DMS53 treated with DMSO at 0.1 percent for 48 hours (cell line): ENCODE data around the gene IFT172.
"Not testable (repeated sequence)": the region's sequence is repeated elsewhere in the genome, so short reads cannot be mapped to it uniquely, and the experiment has no call there.

Source experiments
- DNase-seq: peaks from one replicate; lab custom pipeline; 2025; ENCODE audit not compliant: unreplicated experiment; lab: John Stamatoyannopoulos, UW

Gene IFT172

DNA sequence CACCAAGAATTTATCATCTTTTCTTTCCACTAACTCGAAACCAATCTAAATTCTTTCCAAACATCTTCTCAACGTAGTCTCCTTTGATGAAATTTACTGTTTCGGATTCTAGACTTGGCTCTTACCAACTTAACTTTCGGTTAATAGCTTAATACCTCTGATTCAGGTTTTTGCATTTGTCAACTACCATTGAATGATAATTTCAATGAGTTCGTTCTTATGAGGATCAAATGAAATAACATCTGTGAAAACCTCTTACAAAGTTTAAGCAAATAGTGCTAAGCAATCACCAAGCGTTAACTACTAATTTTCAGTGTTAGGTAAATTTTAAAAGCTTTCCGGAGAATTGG is 61.7 kb downstream of the IFT172 start:
- no peak for DNase-seq

DNA sequence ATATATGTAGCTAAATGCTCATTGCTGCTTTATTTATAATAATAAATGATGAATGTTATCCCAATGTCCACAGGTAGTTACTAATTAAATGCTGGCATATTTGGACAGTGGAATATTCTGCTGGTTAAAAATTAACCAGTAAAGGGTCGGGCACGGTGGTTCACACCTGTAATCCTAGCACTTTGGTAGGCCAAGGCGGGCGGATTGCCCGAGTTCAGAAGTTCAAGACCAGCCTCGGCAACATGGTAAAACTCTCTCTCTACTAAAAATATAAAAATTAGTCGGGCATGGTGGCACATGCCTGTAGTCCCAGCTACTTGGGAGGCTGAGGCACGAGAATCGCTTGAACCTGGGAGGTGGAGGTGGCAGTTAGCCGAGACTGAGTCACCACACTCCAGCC is 64.5 kb downstream of the IFT172 start:
- not testable (repeated sequence) for DNase-seq

DNA sequence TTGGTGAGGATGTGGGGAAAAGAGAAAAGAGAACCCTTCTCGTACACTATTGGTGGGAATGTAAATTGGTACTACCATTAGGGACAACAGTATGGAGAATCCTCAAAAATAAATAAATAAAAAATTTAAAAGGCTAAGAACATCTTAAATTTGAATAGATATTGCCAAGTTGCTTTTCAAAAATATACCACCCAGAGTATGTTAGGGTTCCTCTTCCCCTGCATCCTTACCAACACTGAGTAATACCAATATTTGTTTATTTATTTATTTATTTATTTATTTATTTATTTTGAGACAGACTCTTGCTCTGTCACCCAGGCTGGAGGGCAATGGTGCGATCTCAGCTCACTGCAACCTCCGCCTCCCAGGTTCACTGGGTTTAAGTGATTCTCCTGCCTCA is 66.6 kb downstream of the IFT172 start:
- no peak for DNase-seq

DNA sequence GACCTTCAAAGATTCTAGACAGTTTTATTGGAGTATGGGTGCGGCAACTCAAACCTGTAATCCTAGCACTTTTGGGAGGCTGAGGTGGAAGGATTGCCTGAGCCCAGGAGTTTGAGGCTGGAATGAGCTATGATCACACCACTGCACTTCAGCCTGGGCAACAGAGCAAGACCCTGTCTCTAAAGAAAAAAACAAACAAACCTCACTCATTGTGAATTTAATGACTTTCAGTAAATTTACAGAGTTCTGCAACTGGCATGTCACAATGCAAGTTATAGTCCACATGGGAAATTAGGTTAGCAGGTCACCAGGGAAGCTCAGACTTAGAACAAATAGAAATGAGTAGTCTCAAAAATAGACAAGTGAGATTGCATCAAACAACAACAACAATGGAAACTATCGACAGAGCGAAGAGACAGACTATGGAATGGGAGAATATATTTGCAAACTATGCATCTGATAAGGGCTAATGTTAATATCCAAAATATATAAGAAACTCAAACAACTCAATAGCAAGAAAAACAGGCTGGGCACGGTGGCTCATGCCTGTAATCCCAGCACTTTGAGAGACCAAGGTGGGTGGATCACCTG is 67.8 kb downstream of the IFT172 start:
- DNase-seq = no peak

DNA sequence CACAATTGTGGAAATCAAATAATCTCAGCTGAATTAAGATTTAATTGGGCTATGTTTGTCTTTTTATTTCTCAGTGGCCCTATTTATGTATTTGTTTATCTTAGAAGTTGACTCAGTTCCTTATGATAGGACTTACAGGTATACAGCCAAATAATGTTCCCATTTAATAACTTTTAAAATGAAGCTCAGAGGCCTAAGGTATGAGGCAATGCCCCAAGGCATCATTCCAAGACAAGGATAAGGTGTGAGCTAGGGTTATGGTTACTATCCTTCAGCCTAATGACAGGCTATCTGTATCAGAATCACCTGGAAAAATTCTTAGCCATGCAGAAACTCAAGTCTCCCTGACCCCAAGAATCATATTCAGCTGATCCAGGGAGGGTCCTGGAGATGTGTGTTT is 68.5 kb downstream of the IFT172 start:
- no peak for DNase-seq

DNA sequence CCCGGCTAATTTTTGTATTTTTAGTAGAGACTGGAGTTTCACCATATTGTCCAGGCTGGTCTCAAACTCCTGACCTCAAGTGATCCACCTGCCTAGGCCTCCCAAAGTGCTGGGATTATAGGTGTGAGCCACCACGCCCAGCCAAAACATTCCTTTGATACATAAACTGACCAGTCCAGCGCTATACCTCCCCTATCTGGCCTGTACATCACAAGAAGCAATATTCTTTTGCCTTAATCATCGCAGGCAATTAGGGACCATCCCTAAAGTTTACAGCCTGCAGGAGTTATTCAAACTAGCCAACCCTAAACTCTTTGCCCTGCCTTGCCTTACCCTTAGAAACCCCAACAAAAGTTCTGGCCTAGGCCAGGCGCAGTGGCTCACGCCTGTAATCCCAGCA is 73.4 kb downstream of the IFT172 start:
- DNase-seq = no peak

DNA sequence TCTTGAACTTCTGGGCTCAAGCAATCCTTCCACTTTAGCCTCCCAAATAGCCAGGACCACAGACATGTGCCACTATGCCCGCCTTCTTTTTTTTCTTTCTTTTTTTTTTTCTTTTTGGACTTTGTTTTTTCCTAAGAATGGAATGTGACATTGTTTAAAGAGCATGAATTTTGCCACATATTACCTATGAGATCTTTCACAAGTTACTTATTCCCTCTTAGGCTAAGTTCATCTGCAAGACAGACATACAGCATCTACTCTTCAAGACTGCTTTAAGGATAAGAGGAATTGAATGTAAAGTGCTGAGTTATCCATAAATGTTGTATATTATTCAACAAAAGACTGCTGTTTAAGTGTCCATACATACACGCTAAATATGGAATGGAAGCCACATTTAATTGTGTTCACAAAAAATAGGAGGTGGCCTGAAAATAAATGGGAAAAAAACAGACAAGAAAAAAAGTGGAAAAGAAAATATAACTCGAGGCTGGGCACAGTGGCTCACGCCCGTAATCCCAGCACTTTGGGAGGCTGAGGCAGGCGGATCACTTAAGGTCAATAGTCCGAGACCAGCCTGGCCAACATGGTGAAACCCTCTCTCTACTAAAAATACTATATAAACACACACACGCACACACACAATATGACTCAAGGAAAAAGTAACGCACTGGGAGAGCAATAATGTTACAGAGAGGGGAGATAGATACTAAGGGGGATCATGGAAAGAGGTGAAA is 77.0 kb downstream of the IFT172 start:
- no peak for DNase-seq

DNA sequence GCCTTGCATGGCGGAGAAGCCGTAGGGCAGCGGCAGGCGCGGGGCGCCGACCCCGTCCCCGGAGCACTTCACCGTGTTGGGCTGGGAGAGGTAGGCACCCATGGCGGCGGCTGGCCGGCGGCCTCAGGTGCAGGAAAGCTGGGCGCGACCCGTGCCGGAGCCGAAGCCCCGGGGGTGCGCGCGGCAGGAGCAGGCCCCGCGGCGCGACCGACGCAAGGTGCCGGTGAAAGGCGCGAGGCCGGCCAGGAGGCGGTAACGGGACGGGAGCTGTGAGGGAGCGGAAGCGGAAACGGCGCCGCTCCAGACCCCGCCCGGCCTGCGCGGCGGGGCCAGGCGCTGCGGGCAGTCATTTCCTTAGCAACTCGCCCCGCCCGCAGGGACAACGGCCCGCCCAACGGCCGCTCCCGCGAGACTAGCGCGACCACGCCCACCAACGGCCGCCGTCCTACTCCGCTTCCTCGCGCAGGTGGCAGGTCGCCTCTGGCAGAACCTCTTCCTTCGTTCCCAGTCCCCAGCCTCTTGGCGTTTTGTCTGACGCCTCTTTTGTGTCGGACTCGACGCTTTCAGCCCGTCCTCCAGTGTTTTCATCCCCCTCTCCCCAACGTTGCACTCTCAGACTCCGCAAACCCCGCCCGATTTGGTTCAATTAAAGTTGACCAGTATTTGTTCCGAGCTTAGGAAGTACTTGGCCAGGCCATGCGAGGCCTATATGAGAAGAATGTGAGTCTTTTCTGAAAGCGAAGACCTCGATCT is 80.0 kb downstream of the IFT172 start, which contains the start of gene PPM1G:
TSS of gene PPM1G (minus strand) at position 271 of the 753 bp plus-strand sequence. CDS start at position 102, 169 bp downstream.
- DNase-seq = peak; percentile 86

DNA sequence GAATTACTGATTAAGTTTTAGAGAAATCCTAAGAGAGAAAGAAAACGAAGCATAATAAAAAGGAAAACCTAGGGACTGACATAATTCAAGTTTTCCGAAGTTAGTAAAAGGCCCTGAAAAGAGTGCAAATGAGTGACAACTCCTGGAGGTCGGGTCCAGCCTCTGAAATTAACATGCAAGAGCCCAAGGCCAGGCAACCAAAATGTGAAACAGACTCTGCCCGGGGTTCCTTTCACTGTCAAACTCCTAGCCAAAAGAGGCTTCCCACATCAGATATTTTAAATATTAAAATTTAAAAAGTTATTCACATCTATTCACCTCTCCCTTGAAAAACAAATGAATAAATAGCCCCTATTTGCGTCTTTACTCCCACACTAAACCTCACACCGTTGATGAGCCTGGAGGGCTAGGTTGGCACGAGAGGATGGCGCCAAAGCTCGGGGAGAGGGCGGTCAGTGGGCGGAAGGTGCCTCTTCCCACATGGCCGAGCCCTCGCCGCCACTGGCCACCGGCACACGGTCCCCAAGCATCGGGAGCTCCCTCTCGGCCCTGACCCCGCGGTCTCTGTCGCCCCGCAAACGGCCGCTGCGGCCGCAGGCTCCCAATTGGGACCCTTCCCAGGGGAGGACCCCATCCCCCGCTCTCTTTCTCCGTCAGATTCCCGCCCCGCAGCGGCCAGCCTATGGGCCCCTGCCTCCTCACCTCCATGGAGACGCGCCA is 80.8 kb downstream of the IFT172 start:
- DNase-seq = no peak

DNA sequence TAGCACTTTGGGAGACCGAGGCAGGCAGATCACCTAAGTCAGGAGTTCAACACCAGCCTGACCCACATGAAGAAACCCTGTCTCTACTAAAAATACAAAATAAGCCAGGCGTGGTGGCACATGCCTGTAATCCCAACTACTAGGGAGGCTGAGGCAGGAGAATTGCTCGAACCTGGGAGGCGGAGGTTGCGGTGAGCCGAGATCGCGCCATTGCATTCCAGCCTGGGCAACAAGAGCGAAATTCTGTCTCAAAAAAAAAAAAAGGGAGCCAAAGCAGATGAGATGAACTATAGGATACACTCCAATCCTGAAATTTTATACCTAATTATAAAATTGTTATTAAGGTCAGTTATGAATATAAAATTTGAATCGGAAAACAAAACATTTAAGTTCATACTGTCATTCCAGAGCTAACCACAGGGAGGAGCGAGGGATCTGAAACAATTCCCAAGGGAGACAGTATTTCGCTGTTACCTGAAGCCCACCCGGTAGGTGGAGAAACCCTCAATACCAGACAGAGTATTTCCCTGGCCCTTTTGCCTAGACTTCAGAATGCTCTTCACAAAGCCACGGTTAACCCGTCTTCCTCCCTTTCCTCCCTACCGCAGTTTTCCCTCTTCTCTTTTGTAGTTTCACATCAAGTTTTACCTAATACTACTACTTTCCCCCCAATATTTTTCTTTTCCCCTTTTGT is 81.6 kb downstream of the IFT172 start:
- no peak for DNase-seq

DNA sequence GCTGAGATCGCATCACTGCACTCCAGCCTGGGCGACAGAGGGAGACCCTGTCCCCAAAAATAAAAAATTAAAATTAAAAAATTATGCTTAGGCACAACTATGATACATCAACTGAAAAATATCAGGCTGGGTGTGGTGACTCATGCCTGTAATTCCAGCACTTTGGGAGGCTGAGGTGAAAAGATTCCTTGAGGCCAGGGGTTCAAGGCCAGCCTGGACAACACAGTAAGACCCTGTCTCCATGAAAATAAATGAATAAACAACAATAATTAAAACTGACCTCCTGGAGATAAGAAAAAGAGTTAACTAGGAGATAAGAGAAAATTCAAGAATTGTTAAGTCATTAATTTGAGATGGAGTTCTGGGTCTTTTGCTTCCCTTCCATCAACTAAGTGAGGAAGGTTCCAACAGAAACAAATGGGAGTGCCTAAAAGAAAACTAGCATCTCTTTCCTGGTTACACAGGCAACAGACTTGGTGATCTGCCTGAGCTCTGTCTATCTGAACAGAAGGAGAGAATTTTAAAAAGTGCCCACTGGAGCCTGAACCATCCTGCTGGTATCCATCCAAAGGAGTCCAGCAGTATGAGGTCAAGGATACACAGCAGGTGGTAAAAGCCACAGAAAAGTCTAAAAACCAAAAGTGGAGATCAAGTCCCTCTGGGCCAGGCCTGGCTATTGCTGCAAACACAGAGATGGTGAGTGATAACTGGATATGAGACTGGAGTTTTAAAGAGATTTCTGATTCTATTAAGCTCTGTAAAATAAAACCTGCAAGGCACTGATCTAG is 89.0 kb downstream of the IFT172 start:
- DNase-seq = no peak

DNA sequence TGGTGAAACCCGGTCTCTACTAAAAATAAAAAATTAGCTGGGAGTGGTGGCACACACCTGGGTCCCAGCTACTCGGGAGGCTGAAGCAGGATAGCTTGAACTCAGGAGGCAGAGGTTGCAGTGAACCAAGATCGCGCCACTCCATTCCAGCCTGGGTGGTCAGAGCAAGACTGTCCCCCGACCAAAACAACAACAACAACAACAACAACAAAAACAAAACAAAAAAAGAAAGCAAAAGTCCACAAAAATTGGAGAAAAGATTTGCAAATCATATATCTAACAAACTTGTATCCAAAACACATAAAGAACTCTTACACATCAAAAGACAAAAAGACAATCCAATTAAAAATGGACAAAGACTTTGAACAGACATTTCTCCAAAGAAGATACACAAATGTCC is 90.6 kb downstream of the IFT172 start:
- DNase-seq = no peak
